Activated naive CD8-positive, alpha-beta T cell (primary cell): ENCODE results near the gene PIN1.
"Not testable (repeated sequence)": the region's sequence is repeated elsewhere in the genome, so short reads cannot be mapped to it uniquely, and the experiment has no call there.

Experiments used
- H3K27ac Mint-ChIP-seq: one replicate; pipeline ENCODE4 v1.8.0; 2021; ENCODE audit warnings: mixed read lengths
- H3K27me3 Mint-ChIP-seq: one replicate; pipeline ENCODE4 v1.8.0; 2021; ENCODE audit warnings: mixed read lengths
- H3K36me3 Mint-ChIP-seq: one replicate; pipeline ENCODE4 v1.8.0; 2021; ENCODE audit warnings: mixed read lengths
- H3K4me1 Mint-ChIP-seq: one replicate; pipeline ENCODE4 v1.8.0; 2021; ENCODE audit warnings: low read depth, mixed read lengths
- H3K4me3 Mint-ChIP-seq: one replicate; pipeline ENCODE4 v1.8.0; 2021; ENCODE audit warnings: mild to moderate bottlenecking, mixed read lengths
- H3K9me3 Mint-ChIP-seq: one replicate; pipeline ENCODE4 v1.8.0; 2021; ENCODE audit warnings: low read depth, mixed read lengths

PIN1 gene

GRCh38 chr19:9799162-9799561 is 36.0 kb upstream of the PIN1 start:
- H3K4me3 Mint-ChIP-seq, result no peak overlapping the region
- peaks cover 22% of the 10 kb centered on the region for H3K4me1 Mint-ChIP-seq
- no peaks in the 10 kb centered on the region for H3K9me3 Mint-ChIP-seq
- H3K27me3 Mint-ChIP-seq, result no peaks in the 10 kb centered on the region
- H3K27ac Mint-ChIP-seq, result peak overlapping the region; percentile 3
- H3K36me3 Mint-ChIP-seq, result no peaks in the 10 kb centered on the region

GRCh38 chr19:9801976-9802375 is 33.1 kb upstream of the PIN1 start:
- H3K27me3 Mint-ChIP-seq, result no peaks in the 10 kb centered on the region
- H3K4me1 Mint-ChIP-seq, result peaks cover 22% of the 10 kb centered on the region
- H3K27ac Mint-ChIP-seq, result no peak overlapping the region
- no peaks in the 10 kb centered on the region for H3K36me3 Mint-ChIP-seq
- H3K4me3 Mint-ChIP-seq, result no peak overlapping the region
- no peaks in the 10 kb centered on the region for H3K9me3 Mint-ChIP-seq

- Mint-ChIP-seq H3K27me3 (no peaks in the 10 kb centered on the region), H3K9me3 (no peaks in the 10 kb centered on the region), H3K27ac (peak overlapping the region; percentile 81), H3K4me3 (no peak overlapping the region), H3K36me3 (peaks cover 6% of the 10 kb centered on the region), H3K4me1 (peaks cover 34% of the 10 kb centered on the region)
Observed at GRCh38 chr19:9806803-9807202, 28.3 kb upstream of the PIN1 start.

- peaks cover 37% of the 10 kb centered on the region for H3K4me1 Mint-ChIP-seq
- no peaks in the 10 kb centered on the region for H3K27me3 Mint-ChIP-seq
- H3K4me3 Mint-ChIP-seq, result peak overlapping the region; percentile 52
- no peaks in the 10 kb centered on the region for H3K9me3 Mint-ChIP-seq
- peak overlapping the region; percentile 94 for H3K27ac Mint-ChIP-seq
- H3K36me3 Mint-ChIP-seq, result peaks cover 9% of the 10 kb centered on the region
Observed at GRCh38 chr19:9808855-9809824, 26.0 kb upstream of the PIN1 start.

- H3K27ac Mint-ChIP-seq, result no peak overlapping the region
- no peaks in the 10 kb centered on the region for H3K9me3 Mint-ChIP-seq
- no peak overlapping the region for H3K4me3 Mint-ChIP-seq
- H3K27me3 Mint-ChIP-seq, result no peaks in the 10 kb centered on the region
- H3K36me3 Mint-ChIP-seq, result peaks cover 13% of the 10 kb centered on the region
- peaks cover 35% of the 10 kb centered on the region for H3K4me1 Mint-ChIP-seq
Observed at GRCh38 chr19:9811139-9811538, 24.0 kb upstream of the PIN1 start.

GRCh38 chr19:9818175-9818733 is 16.9 kb upstream of the PIN1 start:
- H3K27me3 Mint-ChIP-seq, result no peaks in the 10 kb centered on the region
- H3K4me1 Mint-ChIP-seq, result peaks cover 28% of the 10 kb centered on the region
- H3K27ac Mint-ChIP-seq, result peak overlapping the region; percentile 83
- H3K9me3 Mint-ChIP-seq, result no peaks in the 10 kb centered on the region
- H3K36me3 Mint-ChIP-seq, result peaks cover 11% of the 10 kb centered on the region
- H3K4me3 Mint-ChIP-seq, result peak overlapping the region; percentile 89

- Mint-ChIP-seq H3K27ac (peak within 1 kb of the TSS; percentile 83), H3K27me3 (no peaks in the 10 kb centered on the region), H3K36me3 (peaks cover 9% of the 10 kb centered on the region), H3K4me1 (peaks cover 26% of the 10 kb centered on the region), H3K9me3 (no peaks in the 10 kb centered on the region), H3K4me3 (peak within 1 kb of the TSS; percentile 89)
Observed at GRCh38 chr19:9818734-9819595, 16.2 kb upstream of the PIN1 start, which contains the start of gene FBXL12. FBXL12 (minus strand) TSS chr19:9819079; CDS start chr19:9818813, 266 bp downstream.

GRCh38 chr19:9819596-9819909 is 15.6 kb upstream of the PIN1 start:
- H3K27me3 Mint-ChIP-seq, result no peaks in the 10 kb centered on the region
- H3K9me3 Mint-ChIP-seq, result no peaks in the 10 kb centered on the region
- H3K4me3 Mint-ChIP-seq, result peak overlapping the region; percentile 89
- H3K27ac Mint-ChIP-seq, result peak overlapping the region; percentile 83
- peaks cover 26% of the 10 kb centered on the region for H3K4me1 Mint-ChIP-seq
- peaks cover 8% of the 10 kb centered on the region for H3K36me3 Mint-ChIP-seq

GRCh38 chr19:9820034-9820433 is 15.1 kb upstream of the PIN1 start:
- not testable (repeated sequence) for H3K27ac Mint-ChIP-seq
- H3K4me1 Mint-ChIP-seq, result peaks cover 24% of the 10 kb centered on the region

GRCh38 chr19:9823816-9824215 is 11.3 kb upstream of the PIN1 start:
- no peaks in the 10 kb centered on the region for H3K36me3 Mint-ChIP-seq
- H3K9me3 Mint-ChIP-seq, result no peaks in the 10 kb centered on the region
- H3K4me1 Mint-ChIP-seq, result peaks cover 27% of the 10 kb centered on the region
- no peak overlapping the region for H3K4me3 Mint-ChIP-seq
- no peaks in the 10 kb centered on the region for H3K27me3 Mint-ChIP-seq
- H3K27ac Mint-ChIP-seq, result no peak overlapping the region

More at GRCh38 chr19:9820034-9820433, 15.1 kb upstream of the PIN1 start:
- not testable (repeated sequence) for H3K27me3 Mint-ChIP-seq, H3K9me3 Mint-ChIP-seq, H3K36me3 Mint-ChIP-seq
- peak overlapping the region; percentile 89 for H3K4me3 Mint-ChIP-seq

GRCh38 chr19:9827289-9828238 is 7.6 kb upstream of the PIN1 start, which contains the start of gene UBL5:
UBL5 (plus strand) TSS chr19:9827918; CDS start chr19:9828338, 420 bp downstream.
- Mint-ChIP-seq H3K9me3 (no peaks in the 10 kb centered on the region), H3K4me3 (peak within 1 kb of the TSS; percentile 100), H3K27ac (peak within 1 kb of the TSS; percentile 97), H3K27me3 (no peaks in the 10 kb centered on the region), H3K4me1 (peaks cover 28% of the 10 kb centered on the region), H3K36me3 (no peaks in the 10 kb centered on the region)

GRCh38 chr19:9828551-9829063 is 6.5 kb upstream of the PIN1 start:
- peak overlapping the region; percentile 72 for H3K27ac Mint-ChIP-seq
- H3K4me3 Mint-ChIP-seq, result peak overlapping the region; percentile 100
- no peaks in the 10 kb centered on the region for H3K9me3 Mint-ChIP-seq
- no peaks in the 10 kb centered on the region for H3K27me3 Mint-ChIP-seq
- H3K4me1 Mint-ChIP-seq, result peaks cover 28% of the 10 kb centered on the region
- no peaks in the 10 kb centered on the region for H3K36me3 Mint-ChIP-seq

GRCh38 chr19:9834307-9834725 is 802 bp upstream of the PIN1 start:
- no peaks in the 10 kb centered on the region for H3K27me3 Mint-ChIP-seq
- H3K4me3 Mint-ChIP-seq, result peak overlapping the region; percentile 90
- H3K4me1 Mint-ChIP-seq, result peaks cover 18% of the 10 kb centered on the region
- no peaks in the 10 kb centered on the region for H3K36me3 Mint-ChIP-seq
- H3K27ac Mint-ChIP-seq, result peak overlapping the region; percentile 77
- no peaks in the 10 kb centered on the region for H3K9me3 Mint-ChIP-seq
